Measurements from ENCODE around the gene MBD6.
"Not testable (repeated sequence)": the region's sequence is repeated elsewhere in the genome, so short reads cannot be mapped to it uniquely, and the experiment has no call there.

MBD6 gene

DNA sequence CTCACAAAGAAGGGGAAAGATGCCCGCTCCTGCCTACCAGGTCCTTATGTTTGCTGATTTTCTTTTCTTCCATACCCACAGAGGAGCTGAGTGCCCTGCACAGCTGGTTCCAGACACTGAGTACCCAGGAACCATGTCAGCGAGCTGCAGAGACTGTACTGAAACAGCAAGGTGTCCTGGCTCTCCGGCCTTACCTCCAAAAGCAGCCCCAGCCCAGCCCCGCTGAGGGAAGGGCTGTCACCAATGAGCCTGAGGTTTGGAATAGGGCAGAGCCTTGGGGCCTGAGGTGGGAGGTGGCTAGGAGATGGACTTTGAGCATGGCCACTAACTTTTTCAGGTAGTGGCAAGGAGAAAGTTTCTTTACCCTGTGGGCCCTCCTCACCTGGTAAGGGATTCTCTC lies 32.5 kb upstream of the MBD6 start:
- DNase-seq: no peak

DNA sequence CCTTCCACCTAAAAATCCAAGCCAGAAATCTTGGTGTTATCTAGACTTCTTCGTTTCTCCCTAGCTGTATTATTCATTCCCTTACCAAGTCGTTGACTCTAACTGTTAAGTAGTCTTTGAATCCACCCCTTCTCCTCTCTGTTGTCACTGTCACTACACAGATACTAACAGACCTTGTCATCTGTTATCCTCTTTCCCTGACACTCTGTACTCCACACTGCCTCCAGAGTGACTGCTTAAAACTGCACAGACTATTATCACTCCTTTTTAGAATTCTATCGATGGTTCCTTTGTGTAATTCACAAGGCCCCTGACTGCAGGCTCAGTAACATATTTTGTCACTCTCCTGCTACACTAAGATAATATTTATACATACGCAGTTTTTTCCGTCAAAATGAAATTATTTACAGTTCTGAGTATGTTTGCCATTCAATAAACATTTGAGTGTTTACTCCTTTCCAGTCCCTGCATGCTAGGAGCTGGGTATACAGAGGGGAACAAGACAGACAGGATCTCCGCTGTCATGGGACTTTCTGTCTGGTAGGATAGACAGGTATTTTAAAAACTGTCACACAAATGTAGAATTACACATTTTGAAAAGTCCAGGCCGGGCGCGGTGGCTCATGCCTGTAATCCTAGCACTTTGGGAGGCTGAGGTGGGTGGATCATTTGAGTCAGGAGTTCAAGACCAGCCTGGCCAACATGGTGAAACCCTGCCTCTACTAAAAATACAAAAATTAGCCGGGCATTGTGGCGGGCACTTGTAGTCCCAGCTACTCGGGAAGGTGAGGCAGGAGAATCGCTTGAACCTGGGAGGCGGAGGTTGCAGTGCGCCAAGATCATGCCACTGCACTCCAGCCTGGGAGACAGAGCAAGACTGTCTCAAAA lies 31.0 kb upstream of the MBD6 start:
- no peak for DNase-seq

DNA sequence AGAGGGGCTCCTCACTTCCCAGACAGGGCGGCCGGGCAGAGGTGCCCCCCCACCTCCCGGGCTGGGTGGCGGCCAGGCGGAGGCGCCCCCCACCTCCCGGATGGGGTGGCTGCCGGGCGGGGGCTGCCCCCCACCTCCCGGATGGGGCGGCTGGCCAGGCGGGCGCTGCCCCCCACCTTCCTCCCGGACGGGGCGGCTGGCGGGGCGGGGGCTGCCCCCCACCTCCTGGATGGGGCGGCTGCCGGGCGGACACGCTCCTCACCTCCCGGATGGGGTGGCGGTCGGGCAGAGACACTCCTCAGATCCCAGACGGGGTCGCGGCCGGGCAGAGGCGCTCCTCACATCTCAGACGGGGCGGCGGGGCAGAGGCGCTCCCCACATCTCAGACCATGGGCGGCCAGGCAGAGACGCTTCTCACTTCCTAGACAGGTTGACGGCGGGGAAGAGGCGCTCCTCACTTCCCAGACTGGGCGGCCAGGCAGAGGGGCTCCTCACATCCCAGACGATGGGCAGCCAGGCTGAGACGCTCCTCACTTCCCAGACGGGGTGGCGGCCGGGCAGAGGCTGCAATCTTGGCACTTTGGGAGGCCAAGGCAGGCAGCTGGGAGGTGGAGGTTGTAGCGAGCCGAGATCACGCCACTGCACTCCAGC lies 27.4 kb upstream of the MBD6 start:
- not testable (repeated sequence) for DNase-seq

DNA sequence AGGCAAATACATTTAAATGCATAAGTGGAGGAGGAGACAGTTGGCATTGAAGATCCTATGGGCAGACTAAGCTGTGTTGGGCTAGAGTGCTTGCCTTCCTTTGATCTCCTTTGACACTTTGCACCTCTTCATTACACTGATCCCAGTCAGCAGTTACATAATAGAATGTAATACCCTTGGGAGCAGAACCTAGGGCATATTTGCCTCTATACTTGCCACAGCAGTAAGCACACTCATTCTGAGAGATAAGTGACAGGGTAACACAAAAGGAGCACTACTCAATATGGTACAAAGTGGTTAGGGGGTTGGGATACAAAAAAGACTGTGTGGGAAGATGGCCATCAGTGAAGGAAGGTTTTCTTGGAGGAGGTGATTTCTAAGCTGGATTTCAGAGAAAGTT lies 25.8 kb upstream of the MBD6 start:
- DNase-seq: no peak

DNA sequence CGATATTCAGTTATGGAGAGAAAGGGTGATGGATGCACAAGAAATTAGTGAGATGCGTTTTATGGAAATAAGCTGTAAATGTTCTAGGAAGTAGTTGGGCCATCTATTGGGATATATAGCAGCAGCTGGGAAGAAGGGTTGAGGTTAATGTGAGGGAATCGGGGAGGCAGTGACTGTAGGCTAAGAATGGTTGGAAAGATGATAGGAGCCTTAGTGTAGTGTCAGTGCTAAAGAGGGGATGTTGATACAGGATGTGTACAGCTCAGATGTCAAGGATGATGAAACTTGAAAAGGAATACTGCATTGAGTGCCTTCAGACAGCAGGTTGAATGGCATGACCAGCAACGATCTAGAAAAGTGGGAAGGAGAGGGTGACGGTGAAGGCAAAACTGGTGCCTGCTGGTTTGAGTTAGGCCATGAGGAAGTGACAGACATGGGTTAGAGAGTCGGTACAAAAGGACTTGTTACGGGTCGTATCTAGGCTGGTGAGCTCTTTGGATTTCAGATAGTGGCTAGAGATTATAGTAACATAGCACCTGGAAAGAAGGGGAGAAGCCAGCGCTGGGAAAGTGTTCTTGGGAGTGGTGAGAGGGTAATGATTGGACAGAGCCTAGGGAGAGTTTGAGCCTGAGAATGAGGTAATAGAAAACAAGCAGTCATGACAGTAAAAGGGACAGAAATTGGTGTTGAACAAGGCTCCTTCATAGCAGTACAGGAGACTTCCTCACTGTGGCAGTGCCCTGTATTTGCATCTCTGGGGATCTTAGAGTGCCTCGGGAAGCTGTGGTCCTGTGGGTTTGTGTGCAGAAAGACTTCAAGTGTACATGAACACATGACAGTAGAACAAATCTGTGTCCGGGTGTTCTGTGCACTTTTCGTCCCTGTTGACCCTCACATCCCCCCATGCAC lies 25.1 kb upstream of the MBD6 start:
- DNase-seq: no peak

DNA sequence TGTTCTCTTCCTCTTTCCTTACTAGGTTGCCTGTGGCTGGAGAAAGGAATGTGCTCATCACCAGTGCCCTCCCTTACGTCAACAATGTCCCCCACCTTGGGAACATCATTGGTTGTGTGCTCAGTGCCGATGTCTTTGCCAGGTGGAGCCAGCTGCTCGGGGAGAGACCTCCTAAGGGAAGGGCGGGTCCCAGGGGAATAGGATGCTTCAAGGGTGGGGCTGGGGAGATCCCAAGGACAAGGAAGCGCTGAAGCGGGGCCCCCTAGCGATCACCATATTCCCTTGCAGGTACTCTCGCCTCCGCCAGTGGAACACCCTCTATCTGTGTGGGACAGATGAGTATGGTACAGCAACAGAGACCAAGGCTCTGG lies 24.5 kb upstream of the MBD6 start:
- no peak for DNase-seq

DNA sequence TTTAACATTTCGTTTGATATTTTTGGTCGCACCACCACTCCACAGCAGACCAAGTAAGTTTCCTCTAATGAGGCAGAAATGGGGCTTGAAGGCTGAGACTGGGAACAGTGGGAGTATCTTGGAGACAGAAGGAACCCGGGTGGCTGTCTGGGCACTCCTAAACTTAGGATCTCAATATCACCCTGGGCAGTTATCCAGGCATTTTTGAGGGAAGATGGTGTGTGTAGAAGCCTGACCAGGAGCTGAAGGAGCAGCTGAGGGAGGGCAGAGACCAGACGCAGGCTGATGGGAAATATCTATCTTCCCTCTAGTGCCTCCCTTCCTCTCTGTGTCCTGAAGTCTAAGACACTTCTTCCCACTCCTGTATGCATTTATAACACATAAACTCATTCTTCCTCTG lies 24.1 kb upstream of the MBD6 start:
- DNase-seq: no peak

DNA sequence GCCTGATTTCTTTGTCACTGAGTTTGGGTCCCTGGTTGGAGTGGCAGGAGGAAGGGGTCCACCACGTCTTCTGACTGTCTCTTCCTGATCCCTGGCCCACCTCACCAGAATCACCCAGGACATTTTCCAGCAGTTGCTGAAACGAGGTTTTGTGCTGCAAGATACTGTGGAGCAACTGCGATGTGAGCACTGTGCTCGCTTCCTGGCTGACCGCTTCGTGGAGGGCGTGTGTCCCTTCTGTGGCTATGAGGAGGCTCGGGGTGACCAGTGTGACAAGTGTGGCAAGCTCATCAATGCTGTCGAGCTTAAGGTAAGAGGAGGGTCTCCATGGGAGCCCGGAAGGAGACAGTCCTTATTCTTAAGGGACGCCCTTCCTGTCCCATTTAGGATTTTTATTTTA lies 22.4 kb upstream of the MBD6 start:
- no peak for DNase-seq

DNA sequence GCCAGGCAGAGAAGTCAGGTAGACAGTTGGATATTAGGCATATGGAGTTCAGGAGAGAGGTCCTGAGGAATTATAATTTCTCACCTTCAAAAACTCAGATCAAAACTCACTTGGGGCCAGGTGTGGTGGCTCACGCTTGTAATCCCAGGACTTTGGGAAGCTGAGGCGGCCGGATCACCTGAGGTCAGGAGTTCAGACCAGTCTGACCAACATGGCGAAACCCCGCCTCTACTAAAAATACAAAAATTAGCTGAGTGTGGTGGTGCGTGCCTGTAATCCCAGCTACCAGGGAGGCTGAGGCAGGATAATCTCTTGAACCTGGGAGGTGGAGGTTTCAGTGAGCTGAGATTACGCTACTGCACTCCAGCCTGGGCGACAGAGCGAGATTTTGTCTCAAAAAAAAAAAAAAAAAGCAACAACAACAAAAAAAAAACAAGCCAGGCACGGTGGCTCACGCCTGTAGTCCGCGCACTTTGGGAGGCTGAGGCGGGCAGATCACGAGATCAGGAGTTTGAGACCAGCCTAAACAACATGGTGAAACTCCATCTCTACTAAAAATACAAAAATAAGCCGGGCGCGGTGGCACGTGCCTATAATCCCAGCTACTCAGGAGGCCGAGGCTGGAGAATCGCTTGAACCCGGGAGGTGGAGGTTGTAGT lies 20.2 kb upstream of the MBD6 start:
- DNase-seq: not testable (repeated sequence)

DNA sequence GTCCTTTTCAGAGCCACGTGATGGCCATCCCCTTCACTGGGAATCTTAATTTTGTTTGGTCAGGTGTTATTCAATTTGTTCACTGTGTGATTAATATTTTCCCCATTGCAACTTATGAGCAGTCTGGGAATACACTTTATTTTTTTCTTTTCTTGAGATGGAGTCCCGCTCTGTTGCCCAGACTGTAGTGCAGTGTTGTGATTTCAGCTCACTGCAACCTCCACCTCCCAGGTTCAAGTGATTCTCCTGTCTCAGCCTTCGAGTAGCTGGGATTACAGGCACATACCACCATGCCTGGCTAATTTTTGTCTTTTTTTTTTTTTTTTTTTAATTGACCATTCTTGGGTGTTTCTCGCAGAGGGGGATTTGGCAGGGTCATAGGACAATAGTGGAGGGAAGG lies 16.1 kb upstream of the MBD6 start:
- not testable (repeated sequence) for DNase-seq

DNA sequence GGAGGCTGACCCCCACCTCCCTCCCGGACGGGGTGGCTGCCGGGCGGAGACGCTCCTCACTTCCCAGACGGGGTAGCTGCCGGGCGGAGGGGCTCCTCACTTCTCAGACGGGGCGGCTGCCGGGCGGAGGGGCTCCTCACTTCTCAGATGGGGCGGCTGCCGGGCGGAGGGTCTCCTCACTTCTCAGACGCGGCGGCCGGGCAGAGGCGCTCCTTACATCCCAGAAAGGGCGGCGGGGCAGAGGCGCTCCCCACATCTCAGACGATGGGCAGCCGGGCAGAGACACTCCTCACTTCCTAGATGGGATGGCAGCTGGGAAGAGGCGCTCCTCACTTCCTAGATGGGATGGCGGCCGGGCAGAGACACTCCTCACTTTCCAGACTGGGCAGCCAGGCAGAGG lies 14.8 kb upstream of the MBD6 start:
- not testable (repeated sequence) for DNase-seq

DNA sequence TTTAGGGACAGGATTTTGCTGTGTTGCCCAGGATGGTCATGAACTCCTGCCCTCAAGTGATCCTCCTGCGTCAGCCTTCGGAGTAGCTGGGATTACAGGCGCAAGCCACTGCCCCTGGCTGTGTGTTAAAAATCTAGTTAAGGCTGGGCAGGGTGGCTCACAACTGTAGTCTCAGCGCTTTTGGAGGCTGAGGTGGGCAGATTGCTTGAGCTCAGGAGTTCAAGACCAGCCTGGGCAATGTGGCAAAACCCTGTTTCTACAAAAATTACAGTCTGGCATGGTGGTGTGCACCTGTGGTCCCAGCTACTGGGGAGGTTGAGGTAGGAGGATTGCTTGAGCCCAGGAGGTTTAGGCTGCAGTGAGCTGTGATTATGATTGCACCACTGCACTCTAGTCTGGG lies 11.5 kb upstream of the MBD6 start:
- no peak for DNase-seq

DNA sequence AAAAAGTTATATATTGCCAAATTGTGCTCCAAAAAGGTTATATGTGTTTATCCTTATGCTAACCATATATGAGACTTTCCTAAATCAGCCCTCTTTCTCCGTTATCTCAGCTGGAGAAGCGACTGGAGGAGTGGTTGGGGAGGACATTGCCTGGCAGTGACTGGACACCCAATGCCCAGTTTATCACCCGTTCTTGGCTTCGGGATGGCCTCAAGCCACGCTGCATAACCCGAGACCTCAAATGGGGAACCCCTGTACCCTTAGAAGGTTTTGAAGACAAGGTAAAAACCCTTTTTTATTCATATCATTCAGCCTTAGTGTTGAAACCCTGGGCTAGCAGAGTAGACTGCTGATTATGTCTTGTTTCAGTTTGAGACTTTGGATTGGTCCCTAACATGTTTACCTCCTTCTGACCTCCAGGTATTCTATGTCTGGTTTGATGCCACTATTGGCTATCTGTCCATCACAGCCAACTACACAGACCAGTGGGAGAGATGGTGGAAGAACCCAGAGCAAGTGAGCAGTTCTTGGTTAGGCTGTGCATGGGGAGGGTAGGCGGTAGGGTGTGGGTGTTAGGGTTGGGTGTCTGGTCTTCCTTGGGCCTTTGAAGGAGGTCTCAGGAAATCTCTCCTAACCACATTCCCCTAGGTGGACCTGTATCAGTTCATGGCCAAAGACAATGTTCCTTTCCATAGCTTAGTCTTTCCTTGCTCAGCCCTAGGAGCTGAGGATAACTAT lies 10.9 kb upstream of the MBD6 start:
- no peak for DNase-seq

DNA sequence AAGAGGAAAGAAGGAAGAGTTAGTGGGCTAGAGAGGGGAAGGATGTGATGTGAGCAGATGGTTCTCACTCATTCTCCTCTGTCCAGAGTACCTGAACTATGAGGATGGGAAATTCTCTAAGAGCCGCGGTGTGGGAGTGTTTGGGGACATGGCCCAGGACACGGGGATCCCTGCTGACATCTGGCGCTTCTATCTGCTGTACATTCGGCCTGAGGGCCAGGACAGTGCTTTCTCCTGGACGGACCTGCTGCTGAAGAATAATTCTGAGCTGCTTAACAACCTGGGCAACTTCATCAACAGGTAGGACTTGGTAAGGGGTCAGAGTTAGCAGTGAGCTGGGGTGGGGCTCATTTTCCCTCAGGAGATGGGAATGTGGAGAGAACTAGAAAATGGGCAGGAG lies 10.0 kb upstream of the MBD6 start:
- no peak for DNase-seq

DNA sequence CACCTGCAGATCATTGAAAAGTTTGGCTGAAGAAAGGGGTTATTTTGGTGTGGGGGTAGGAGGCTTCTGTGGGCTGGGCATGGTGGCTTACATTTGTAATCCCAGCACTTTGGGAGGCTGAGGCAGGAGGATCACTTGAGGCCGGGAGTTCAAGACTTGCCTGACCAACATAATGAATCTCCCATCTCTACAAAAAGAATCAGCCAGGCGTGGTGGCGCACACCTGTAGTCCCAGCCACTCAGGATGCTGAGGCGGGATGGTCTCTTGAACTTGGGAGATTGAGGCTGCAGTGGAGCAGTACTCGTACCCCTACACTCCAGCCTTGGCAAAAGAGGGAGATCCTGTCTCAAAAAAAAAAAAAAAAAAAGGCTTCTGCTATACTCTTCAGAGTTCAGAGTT lies 9.4 kb upstream of the MBD6 start:
- DNase-seq: no peak

DNA sequence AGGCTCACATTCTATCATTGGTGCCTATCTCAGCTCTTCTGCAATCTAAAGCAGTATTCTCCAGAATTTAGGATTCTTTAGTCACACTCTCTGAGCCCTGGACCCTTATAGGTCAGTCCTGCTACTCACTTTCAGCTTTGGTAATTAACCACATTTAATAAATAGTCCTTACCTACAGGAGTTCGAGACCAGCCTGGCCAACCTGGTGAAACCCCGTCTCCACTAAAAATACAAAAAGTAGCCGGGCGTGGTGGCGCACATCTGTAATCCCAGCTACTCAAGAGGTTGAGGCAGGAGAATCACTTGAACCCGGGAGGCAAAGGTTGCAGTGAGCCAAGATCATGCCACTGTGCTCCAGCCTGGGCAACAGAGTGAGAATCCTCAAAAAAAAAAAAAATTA lies 8.9 kb upstream of the MBD6 start:
- not testable (repeated sequence) for DNase-seq

DNA sequence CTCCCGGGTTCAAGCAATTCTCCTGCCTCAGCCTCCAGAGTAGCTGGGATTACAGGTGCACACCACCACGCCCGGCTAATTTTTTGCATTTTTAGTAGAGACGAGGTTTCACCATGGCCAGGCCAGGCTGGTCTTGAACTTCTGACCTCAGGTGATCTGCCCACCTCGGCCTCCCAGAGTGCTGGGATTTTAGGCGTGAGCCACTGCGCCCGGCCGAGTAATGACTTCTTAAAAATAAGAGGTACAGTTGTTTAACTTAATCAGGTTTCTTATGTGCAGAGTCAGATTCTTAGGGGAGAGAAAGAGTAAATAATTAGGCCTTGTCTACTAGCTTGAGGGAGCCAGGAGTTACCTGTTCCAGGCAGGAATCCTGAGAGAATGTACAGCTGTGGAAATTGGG lies 8.4 kb upstream of the MBD6 start:
- DNase-seq: not testable (repeated sequence)

DNA sequence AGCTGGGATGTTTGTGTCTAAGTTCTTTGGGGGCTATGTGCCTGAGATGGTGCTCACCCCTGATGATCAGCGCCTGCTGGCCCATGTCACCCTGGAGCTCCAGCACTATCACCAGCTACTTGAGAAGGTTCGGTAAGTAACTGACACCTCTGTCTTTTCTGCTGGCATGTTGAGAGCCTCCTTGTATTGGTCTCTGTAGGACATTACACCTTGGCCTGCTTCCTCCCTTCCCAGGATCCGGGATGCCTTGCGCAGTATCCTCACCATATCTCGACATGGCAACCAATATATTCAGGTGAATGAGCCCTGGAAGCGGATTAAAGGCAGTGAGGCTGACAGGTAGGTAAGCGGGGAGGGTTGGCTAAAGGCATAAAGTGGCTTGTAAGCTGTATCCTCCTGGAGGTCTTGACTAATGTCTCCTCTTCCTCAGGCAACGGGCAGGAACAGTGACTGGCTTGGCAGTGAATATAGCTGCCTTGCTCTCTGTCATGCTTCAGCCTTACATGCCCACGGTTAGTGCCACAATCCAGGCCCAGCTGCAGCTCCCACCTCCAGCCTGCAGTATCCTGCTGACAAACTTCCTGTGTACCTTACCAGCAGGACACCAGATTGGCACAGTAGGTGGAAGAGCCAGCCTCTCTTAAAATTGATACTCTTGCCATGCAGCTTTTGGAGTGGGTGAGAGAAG lies 7.8 kb upstream of the MBD6 start:
- DNase-seq: no peak

DNA sequence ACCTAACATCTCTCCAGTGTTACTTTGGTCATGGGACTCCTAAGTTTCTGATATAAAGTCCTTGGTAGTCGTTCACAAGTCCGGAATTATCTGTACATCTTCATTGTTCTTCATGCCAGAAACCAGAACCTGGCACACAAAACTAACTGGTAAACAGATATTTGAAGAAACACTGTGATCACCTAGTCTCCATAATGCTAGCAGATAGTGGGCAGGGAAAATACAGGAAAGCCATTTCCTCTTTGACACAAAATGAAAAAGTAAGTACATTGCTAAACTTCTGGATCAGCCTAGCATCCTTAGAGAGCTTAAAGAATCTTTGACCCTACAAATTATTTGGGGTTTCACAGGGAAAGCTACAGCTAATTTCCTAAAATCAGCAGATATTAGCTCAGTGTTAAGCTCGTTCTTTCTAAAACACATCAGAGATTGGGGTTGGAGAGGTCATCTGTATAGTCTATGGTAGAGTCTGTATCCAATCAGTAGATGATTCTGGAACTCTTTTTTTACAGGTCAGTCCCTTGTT lies 7.2 kb upstream of the MBD6 start:
- DNase-seq: no peak

DNA sequence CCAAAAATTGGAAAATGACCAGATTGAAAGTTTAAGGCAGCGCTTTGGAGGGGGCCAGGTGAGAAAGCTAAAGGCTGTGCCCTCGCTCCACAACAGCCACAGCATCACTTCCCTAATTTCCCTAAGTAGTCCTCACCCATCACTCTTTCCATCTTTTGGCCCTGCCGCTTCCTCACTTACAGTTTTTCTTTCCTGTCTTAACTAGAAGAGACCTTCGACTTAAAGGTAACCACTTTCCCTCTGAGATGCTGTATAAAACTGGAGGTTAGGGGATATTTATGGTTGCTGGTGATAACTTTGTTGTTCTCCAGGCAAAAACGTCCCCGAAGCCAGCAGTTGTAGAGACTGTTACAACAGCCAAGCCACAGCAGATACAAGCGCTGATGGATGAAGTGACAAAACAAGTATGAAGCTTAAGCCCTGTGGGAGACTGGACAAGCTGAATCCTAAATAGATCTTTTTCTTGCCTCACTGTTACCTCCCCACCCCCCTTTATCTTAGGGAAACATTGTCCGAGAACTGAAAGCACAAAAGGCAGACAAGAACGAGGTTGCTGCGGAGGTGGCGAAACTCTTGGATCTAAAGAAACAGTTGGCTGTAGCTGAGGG lies 6.6 kb upstream of the MBD6 start:
- no peak for DNase-seq

DNA sequence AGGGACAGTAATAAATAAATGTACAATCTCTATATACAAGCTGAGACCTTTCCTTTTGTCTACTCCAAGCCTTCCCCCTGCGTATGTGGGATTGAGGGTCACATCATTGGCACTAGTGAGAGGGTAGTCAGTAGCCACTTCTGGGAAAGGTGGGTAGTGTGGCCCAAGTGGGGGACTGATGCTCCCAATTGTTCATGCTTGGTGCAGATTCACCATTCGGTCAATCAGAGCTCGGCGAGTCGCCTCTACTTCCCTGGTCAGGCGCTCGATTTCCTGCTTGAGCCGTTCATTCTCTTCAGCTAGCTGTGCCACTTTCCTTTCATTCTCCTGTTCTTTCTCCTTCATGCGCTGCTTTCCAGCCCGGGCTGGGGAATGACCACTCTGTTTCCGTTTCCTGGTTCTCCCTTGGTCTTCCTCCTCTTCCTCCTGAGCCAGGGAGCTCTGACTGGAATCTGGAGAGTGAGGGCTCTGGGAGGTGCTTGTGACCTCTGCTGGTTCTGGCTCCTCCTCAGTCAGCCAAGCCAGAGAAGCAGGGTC lies 5.9 kb upstream of the MBD6 start:
- DNase-seq: no peak

Measured in CD4-positive, alpha-beta T cell treated with Interleukin-6 for 4 hours (primary cell).